HG02763 (cell line): ENCODE results near the gene NOX1.
A peak's percentile ranks its signal among the peaks of the same experiment; 100 is the strongest.
"Not testable (repeated sequence)": the region's sequence is repeated elsewhere in the genome, so short reads cannot be mapped to it uniquely, and the experiment has no call there.

Experiments
- ATAC-seq: cut with Tn5 transposase; IDR thresholded peaks from one replicate; pipeline ENCODE4 v1.9.1; 2021; ENCODE audit warnings: mild to moderate bottlenecking, moderate library complexity; ENCODE audit not compliant: unreplicated experiment

The NOX1 gene

DNA sequence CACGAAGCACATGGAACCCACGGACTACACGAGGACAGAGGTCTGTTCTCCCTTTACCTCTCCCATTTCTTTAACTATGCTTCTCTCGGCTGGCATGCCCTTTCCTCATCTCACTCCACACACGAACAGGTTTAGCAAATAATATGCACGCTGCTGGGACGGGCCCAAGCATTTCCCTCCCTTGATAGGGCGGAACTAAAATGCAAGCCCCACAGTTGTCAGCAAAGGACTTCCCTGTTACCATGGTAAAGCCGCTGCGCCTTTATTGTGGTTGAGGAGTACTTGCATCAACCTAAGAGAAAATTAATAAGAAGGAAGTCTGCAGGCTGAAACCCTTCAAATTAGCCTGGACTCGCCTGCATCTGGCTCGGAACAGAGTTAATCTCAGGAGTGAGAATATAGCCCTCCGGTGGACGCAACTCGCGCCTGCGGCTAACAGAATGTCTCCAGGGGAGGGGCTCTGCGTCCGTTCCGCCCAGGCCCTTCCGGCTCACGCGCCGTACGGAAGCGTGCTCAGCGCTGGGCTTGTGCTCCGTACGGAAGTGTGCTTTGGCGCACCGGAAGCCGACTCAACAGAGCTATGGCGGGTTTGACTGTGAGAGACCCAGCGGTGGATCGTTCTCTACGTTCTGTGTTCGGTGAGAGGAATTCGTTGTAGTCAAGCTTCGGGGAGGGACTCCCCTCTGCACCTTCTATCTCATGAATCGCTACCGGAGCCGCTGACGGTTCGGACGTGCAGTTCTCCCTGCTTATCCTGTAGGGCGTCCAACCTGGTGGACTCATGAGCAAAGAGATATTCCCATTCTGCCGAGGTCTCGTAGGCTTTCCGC is 54.1 kb downstream of the NOX1 start, which contains the start of gene CSTF2:
TSS of gene CSTF2 (plus strand) at position 555 of the 830 bp plus-strand sequence. CDS start at position 581, 26 bp downstream.
- ATAC-seq = peak; percentile 99

DNA sequence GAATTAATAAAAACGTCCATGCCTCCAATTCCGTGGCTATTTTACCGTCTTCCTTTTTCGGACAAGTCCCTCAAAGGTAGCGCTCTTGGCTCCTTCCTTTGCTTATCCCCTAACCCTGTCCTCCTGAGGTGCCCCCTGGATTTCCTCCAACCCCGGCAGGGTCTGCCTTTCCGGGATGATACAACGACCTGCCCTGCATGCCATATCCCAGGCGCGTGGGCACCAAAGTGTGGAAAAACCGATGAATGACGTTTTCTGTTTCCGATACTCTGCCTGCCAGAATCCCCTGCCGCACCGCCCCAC is 54.7 kb downstream of the NOX1 start:
- ATAC-seq = no peak

DNA sequence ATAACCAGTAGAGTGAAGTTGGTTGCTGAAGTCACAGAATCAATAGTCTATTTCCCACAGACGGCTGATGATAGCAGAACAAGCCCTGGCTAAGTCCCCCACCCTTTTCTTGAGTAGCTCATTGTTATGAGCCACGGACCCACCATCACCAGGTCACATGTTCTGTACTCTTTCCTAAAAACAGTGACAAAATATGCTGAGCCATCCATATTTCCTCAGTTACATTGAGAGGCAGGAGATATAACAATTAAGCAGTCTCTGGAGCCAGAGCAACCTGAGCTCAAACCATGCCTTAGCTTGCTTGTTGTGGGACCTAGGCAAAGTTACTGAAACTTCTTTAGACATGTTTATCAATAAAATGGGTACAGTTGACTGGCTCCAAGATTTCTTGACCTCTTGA is 56.8 kb downstream of the NOX1 start:
- no peak for ATAC-seq

DNA sequence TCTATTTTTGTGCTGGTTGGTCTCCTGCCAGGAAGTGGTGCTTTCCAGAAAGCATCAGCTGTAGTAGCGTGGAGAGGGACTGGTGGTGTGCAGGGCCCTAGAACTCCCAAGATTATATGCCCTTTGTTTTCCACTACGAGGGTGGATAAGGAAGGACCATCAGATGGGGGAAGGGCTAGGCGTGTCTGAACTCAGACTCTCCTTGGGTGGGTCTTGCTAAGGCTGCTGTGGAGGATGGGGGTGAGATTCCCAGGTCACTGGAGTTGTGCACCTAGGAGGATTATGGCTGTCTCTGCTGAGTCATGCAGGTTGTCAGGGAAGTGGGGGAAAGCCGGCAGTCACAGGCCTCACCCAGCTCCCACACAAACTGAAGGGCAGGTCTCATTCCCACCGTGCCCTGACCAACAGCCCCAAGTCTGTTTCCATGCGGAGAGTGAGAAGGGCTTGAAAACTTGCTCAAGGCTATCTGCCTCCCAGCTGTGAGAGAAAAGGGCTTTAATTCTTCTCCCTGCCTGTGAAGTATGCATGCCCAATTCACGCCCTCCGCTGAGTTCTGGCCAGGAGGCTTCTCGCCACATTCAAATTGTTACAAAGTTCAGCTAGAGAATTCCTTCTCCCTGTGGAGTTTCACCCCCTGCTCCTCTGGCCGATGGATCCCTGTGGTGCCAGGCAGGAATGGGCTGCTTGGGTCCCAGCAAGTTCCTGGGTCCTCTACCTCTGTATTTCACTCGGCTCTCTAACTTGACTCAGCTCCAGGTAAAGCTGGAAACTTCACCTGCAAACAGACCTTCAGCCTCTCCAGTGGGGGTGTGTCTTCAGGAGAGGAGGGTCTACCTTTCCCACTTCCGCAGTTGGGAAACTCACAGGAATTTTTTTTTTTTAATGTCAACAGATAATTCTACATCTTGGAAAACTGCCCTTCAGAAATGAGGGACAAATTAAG is 61.7 kb downstream of the NOX1 start:
- ATAC-seq = no peak

DNA sequence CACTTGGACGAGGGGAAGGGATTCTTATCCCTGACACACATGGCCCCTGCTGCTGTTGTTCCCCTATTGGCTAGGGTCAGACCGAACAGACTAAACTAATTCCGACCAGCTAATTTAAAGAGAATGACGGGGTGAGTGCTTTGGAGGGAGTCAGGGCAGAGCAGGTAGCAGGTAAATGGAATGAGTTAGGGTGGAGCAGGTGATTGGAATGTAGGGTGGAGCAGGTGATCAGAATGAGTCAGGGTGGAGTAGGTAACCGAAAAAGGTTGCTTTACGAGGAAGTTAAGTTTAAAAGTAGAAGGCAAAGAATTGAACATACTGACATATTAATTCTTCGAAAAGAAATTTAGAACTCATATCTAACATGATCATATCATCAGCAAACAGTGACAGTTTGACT is 65.9 kb downstream of the NOX1 start:
- not testable (repeated sequence) for ATAC-seq

DNA sequence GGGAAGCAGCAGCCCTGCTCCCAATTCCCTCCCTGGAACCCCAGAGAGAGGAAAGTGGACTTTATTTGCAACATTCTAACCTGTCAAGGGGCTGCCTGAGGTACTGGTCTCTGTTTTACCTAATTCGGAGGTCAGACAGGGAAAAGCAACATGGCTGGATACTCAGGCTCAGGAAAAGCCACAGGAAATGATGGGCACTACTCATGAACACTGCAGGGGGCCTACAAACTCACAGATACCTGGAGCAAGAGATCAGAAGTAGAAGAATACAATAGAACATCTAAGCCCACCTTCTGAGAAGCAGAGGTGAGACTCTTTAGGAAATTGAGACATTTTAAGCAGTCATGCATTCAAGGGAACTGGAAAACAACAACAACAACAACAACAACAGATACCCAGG is 69.4 kb downstream of the NOX1 start:
- ATAC-seq = no peak

DNA sequence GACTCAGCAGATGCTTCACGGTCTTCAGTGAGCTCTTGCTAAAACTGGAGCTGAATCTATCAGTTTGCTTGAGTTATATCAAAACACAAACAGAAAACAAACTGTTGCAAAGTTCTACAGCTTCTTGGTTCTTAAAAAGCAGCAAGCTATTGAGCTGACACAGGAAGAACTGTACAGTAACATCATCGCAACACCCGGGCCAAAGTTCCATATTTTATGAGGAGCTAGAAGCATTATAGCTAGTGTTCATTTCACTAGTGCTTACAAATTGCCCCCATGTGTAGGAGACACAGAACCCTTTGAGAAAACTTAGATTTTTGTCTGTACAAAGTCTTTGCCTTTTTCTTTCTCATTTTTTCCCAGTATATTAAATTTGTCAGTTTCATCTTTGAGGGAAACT is 71.3 kb downstream of the NOX1 start:
- no peak for ATAC-seq

DNA sequence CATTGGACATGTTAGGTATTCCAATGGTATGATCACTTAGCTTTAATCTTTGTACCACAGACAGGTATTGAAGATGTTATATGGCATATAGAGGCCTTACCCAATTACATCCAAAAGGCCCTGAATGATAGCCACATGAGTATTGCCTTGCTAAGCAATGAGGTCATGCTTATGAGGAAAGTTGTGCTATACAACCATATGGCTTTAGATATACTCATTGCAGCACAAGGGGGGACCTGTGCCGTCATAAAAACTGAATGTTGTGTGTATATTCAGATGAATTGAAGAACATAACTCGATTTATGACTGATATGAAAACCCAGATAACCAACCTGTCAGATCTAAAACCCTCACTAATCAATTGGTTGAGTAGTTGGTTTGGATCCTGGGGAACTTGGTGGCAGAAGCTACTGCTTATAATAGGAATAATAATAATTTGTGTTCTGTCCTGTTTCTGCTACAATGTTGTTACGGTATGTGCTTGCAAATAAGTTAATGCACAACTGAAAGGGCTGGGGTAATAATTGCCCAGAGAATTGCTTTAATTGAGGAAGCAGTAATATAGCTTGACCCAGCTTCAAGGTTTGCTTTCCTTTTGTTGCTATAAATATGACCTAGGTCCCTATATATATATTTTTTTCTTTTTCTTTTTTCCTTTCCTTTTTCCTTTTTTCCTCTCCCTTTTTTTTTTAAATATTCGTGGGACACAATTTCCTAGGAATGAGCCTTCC is 75.5 kb downstream of the NOX1 start:
- no peak for ATAC-seq

DNA sequence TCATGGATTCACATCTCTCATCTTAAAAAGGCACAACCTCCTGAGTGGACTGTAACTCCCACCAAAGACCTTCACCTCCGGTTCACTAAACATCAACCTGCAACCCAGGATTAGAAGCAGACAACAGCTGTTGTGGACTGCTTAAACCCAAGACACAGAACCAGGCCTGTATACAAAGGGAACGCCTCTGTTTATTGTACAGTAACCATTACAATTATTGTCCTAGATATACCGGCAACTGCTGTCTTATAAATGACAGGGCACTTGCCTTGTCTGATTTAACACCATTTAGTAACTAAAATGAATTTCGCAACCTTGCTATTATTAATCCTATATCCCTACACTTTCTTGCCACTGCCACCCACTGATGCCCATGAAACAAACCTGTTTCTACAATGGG is 76.8 kb downstream of the NOX1 start:
- no peak for ATAC-seq

DNA sequence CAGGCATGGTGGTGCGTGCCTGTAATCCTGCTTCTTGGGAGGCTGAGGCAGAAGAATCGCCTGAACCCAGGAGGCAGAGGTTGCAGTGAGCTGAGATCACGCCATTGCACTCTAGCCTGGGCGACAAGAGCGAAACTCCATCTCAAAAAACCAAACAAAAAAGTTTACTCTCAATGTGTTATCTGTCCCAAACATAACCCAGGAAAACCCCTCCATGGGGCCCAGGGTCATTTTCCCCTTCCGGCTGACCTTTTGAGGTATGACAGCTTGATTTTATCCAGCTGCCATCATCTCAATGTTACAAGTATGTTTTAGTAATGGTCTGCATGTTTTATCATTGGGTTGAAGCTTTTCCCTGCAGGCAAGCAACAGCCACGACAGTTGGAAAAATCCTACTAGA is 77.8 kb downstream of the NOX1 start:
- not testable (repeated sequence) for ATAC-seq
